Measurements from ENCODE around the gene TEX36.
"Not testable (repeated sequence)": the region's sequence is repeated elsewhere in the genome, so short reads cannot be mapped to it uniquely, and the experiment has no call there.

TEX36 gene

GRCh38 chr10:125628104-125629049, 54.6 kb downstream of the TEX36 start:
- no peak for DNase-seq

DNA sequence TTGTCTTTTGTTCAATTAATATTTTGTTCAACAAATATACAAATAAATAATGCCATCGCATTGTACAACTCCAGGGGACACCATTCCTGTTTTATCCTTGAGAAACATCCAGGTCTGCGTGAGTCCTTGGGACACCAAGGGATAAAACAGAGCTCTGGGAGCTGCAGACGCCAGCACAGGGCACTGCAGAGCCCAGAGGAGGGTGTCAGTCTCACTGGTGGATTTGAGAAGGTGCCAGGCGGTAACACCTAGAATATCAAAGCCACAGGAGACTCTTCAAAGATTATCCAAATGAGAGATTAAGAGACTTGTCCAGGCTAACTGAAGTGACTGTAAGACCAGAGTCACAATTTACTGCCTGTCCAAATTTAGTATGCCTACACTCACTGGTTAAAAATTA, 55.3 kb downstream of the TEX36 start:
- DNase-seq, result no peak

DNA sequence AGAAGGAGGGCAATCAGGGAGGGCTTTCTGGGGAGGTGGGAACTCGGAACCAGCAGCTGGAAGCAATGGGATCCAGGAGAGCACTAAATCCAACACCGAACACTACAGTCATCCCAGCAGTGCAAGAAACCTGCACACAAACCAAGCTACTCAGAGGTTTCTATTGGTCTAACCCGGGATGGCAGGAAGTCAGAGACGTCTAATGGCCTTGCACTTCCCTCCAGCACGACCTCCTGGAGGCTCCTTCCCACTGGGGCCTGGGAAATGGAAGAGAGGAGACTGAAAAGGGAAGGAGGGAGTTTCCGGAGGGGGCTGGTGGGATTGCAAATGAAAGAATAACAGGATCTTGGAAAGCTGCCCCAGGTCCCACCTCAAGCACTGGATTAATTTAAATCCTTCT, 56.3 kb downstream of the TEX36 start:
- DNase-seq, result no peak

GRCh38 chr10:125625586-125625985, 57.4 kb downstream of the TEX36 start:
- DNase-seq, result no peak

GRCh38 chr10:125624800-125625199, 58.2 kb downstream of the TEX36 start:
- no peak for DNase-seq

GRCh38 chr10:125621052-125621451, 61.9 kb downstream of the TEX36 start:
- no peak for DNase-seq

- DNase-seq, result no peak
These were observed 62.6 kb downstream of the TEX36 start for GRCh38 chr10:125620401-125620800.

- DNase-seq, result not testable (repeated sequence)
These were observed 69.9 kb downstream of the TEX36 start for GRCh38 chr10:125613062-125613461.

- DNase-seq, result no peak
These were observed 71.2 kb downstream of the TEX36 start for GRCh38 chr10:125611756-125612155.

DNA sequence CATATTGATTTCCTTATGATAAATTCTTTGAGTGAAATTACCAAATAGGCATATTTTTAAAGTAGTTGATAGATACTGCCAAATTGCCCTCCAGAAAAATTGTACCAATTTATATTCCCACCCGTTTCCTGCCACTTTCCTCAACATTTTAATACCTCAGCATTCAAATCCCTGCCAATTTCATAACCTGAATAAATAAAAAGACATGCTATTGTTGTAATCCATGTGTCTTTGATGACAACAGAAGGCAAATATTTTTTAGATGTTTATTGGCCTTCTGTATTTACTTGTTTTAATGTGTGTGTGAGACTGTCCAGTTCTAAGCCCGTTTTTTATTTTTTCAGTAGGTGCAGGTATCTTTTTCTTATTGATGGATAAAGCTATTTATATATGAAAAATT, 71.7 kb downstream of the TEX36 start:
- no peak for DNase-seq

DNA sequence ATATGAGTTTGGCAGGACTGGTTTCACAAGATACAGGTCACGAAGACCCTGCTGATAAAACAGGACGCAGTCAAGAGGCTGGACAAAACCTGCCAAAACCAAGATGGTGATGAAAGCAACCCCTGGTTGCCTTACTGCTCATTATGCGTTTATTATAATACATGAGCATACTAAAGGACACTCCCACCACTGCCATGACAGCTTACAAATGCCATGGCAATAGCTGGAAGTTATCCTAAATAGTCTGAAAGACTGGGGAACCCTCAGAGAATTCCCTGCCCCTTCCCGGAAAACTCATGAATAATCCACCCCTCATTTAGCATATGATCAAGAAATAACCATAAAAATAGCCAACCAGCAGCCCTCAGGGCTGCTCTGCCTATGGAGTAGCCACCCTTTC, 73.1 kb downstream of the TEX36 start:
- DNase-seq, result no peak

- no peak for DNase-seq
These were observed 74.5 kb downstream of the TEX36 start for GRCh38 chr10:125608474-125608873.

DNA sequence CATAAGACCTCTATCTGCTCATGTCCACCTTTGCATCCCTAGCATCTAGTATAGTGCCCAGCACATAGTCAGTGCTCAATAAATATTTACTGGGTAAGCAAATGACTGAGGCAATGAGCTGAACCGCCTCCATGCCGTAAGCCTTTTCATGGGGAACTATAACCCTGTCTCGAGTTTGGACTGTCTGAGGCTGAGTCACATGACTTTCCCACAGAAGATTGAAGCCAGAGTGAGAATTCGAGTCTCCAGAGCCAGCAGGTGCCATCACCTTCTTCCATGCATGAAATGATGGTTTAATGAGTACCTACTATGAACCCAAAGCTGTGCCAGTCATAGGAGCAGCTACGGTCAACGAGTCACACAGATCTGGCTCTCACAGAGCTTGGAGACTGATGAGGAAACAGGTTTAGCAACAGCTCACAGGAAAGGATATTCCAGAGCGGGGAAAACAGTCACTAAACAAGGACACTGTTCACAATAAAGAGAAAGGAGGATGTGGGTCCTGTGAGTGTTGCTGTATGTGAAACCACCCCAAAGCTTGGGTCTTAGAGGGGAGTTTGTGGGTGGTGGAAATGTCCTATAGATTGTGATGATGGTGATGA, 75.2 kb downstream of the TEX36 start:
- no peak for DNase-seq

GRCh38 chr10:125606414-125607010, 76.5 kb downstream of the TEX36 start:
- no peak for DNase-seq
